VCaP (cell line): ENCODE data around the gene IQCK.

Experiments used
- H3K27ac ChIP-seq: fragments of 450-650 bp; 2 replicates; pipeline ENCODE4 v1.5.1; 2017
- CTCF ChIP-seq: fragments of 450-650 bp; conservative IDR thresholded peaks from 2 replicates; pipeline ENCODE4 v1.5.1; 2017; ENCODE audit warnings: mild to moderate bottlenecking, moderate library complexity

The IQCK gene

GRCh38 chr16:19707569-19708295 is 10.3 kb upstream of the IQCK start:
- H3K27ac ChIP-seq, result no peak overlapping the region
- TF ChIP-seq CTCF, result no peak

GRCh38 chr16:19708296-19709205 is 9.5 kb upstream of the IQCK start:
- H3K27ac ChIP-seq, result no peak overlapping the region
- TF ChIP-seq CTCF, result no peak

- H3K27ac ChIP-seq, result no peak overlapping the region
- no peak for TF ChIP-seq CTCF
Observed at GRCh38 chr16:19709381-19710136, 8.5 kb upstream of the IQCK start.

- H3K27ac ChIP-seq, result no peak overlapping the region
- TF ChIP-seq CTCF, result no peak
Observed at GRCh38 chr16:19710191-19710908, 7.7 kb upstream of the IQCK start.

GRCh38 chr16:19710991-19711545 is 7.0 kb upstream of the IQCK start:
- H3K27ac ChIP-seq, result no peak overlapping the region

GRCh38 chr16:19711643-19712042 is 6.4 kb upstream of the IQCK start:
- no peak overlapping the region for H3K27ac ChIP-seq
- TF ChIP-seq CTCF, result no peak

More at GRCh38 chr16:19710991-19711545, 7.0 kb upstream of the IQCK start:
- no peak for TF ChIP-seq CTCF
